Measurements from ENCODE around the gene PPARG. TPM values are rescaled to one million over a fixed set of nuclear protein-coding genes. Genes with fewer than 3 reads are reported as not detected.

The PPARG gene
- total and polyA plus RNA-seq, 2 donors (not counting 3 experiments of a cell fraction or from before 2014, with no cell fraction given) = 0.15 to 1.3 TPM

- TF ChIP-seq EZH2 (IDR thresholded peaks at IDR 0.05; ENCODE audit: borderline replicate concordance, low read depth, low read length, severe bottlenecking) (no peak), JUN (IDR thresholded peaks at IDR 0.05; ENCODE audit: borderline replicate concordance, insufficient read depth, insufficient read length, low read depth) (no peak), MAX (IDR thresholded peaks at IDR 0.05; ENCODE audit: insufficient read depth, insufficient read length) (no peak), POLR2AphosphoS5 (IDR thresholded peaks at IDR 0.05; ENCODE audit: insufficient read depth, low read depth, low read length) (no peak), CTCF (IDR thresholded peaks at IDR 0.05; ENCODE audit: extremely low read depth in 1 of 2, insufficient read depth in 1 of 2, low read depth in 1 of 2, low read length in 2 of 2) (no peak), FOS (IDR thresholded peaks at IDR 0.05; ENCODE audit: borderline replicate concordance, insufficient read depth, low read length) (no peak), MYC (IDR thresholded peaks at IDR 0.05; ENCODE audit: low read depth, low read length) (no peak), POLR2A (IDR thresholded peaks at IDR 0.05; ENCODE audit: low read depth, low read length) (no peak), GATA2 (IDR thresholded peaks at IDR 0.05; ENCODE audit: insufficient read depth, insufficient read length, low read depth, low read length) (no peak)
- Histone ChIP-seq H2AFZ (ENCODE audit: low read depth, low read length) (no peak overlapping the region), H3K79me2 (ENCODE audit: control insufficient read depth, insufficient read depth, low read length) (no peaks in the 10 kb centered on the region), H3K4me1 (ENCODE audit: control insufficient read depth, extremely low read depth, insufficient read depth, low read length) (no peaks in the 10 kb centered on the region), H3K9me1 (replicated peaks; ENCODE audit: control insufficient read depth, extremely low read depth, insufficient read depth, low read length) (no peaks in the 10 kb centered on the region), H3K4me3 (replicated peaks in 1 of 3; ENCODE audit: insufficient read depth in 1 of 3, low read depth in 1 of 3, low read length in 3 of 3) (no peak overlapping the region), H3K9ac (replicated peaks; ENCODE audit: extremely low read depth, insufficient read depth, low read length) (no peak overlapping the region), H3K9me3 (replicated peaks; ENCODE audit: control insufficient read depth, insufficient read depth, low read length) (no peaks in the 10 kb centered on the region), H4K20me1 (replicated peaks; ENCODE audit: control insufficient read depth, extremely low read depth, insufficient read depth, low read length) (no peaks in the 10 kb centered on the region), H3K4me2 (ENCODE audit: insufficient read depth, low read length) (no peak overlapping the region), H3K27me3 (ENCODE audit: control insufficient read depth in 2 of 2, insufficient read depth in 2 of 2, low read length in 2 of 2) (no peaks in the 10 kb centered on the region), H3K36me3 (ENCODE audit: control insufficient read depth in 2 of 2, extremely low read depth in 1 of 2, insufficient read depth in 2 of 2, low read length in 2 of 2) (no peaks in the 10 kb centered on the region), H3K27ac (ENCODE audit: insufficient read depth, low read depth, low read length) (no peak overlapping the region)
- dilution Hi-C loops (cut with MboI; ENCODE audit: extremely low pct_ligation_motif_present, low sequenced_read_pairs) (no loop called here), intact Hi-C loops (cut with micrococcal nuclease) (no loop called here)
- DNase-seq (ENCODE audit: low read depth, low spot score) = no peak
- ChIA-PET CTCF (interaction anchor here (1.0 kb wide), 1 partner anchor 138 kb away, joined by 3 read pairs; no protein-coding TSS in a partner anchor), POLR2A (no interaction called here)
- BruUV-seq (replicated peaks) = no TSS peak
- FAIRE-seq = no peak
Observed at GRCh38 chr3:12273045-12273695, 15.7 kb upstream of the PPARG start.

All from endothelial cell of umbilical vein (primary cell).